Heart left ventricle (tissue), 16 donors: ENCODE measurements around the gene PDZD7. TPM values are rescaled to one million over a fixed set of nuclear protein-coding genes. Genes with fewer than 3 reads are reported as not detected.
A peak's percentile ranks its signal among the peaks of the same experiment; 100 is the strongest.

Source experiments
- ATAC-seq, 4 donors: fragments of 200-7000 bp; cut with Tn5 transposase; one replicate each; pipeline ENCODE4 v1.9.1; 2020 to 2022; ENCODE audit warnings: moderate library complexity in 4 of 4, mild to moderate bottlenecking in 3 of 4, moderate number of reproducible peaks in 1 of 4
- DNase-seq, 5 donors: peaks; one replicate each; pipeline ENCODE4 v3.0.0-alpha.2; 2020
- H3K27ac ChIP-seq, 12 donors: fragments of 200-600 bp; sonication (generic) in 4 of 12; one replicate each; pipeline versions ENCODE4 v1.5.0 to v1.8.0; 2016 to 2022; ENCODE audit warnings: mild to moderate bottlenecking in 2 of 12
- H3K27me3 ChIP-seq, 9 donors: fragments of 200-600 bp; sonication (generic) in 2 of 9; one replicate each; pipeline versions ENCODE4 v1.5.1 to v1.8.0; 2016 to 2022; ENCODE audit warnings: mild to moderate bottlenecking in 3 of 9
- H3K36me3 ChIP-seq, 9 donors: fragments of 200-600 bp; sonication (generic) in 2 of 9; one replicate each; pipeline versions ENCODE4 v1.5.0 to v1.8.0; 2018 to 2022; ENCODE audit warnings: mild to moderate bottlenecking in 2 of 9
- H3K4me1 ChIP-seq, 12 donors: fragments of 200-600 bp; sonication (generic) in 4 of 12; one replicate each; pipeline versions ENCODE4 v1.5.0 to v1.8.0; 2016 to 2022; ENCODE audit warnings: mild to moderate bottlenecking in 3 of 12
- H3K4me3 ChIP-seq, 12 donors: fragments of 200-600 bp; sonication (generic) in 4 of 12; one replicate each; pipeline versions ENCODE4 v1.5.0 to v1.8.0; 2017 to 2022; ENCODE audit warnings: mild to moderate bottlenecking in 9 of 12, moderate library complexity in 4 of 12
- H3K9me3 ChIP-seq, 12 donors: fragments of 200-600 bp; sonication (generic) in 4 of 12; one replicate each; pipeline versions ENCODE4 v1.5.0 to v1.8.0; 2016 to 2022; ENCODE audit warnings: mild to moderate bottlenecking in 1 of 12
- POLR2A ChIP-seq, 2 donors: fragments of 450-650 bp; IDR thresholded peaks; one replicate each; pipeline ENCODE4 v1.6.1; 2017; ENCODE audit warnings: antibody characterized with exemption in 2 of 2, mild to moderate bottlenecking in 2 of 2, moderate library complexity in 2 of 2
- WGBS, 4 donors: extraction: QIAGEN DNeasy Blood & Tissue Kit in 2 of 4; methylation state at CpG; one replicate each; pipeline versions ENCODE4 v1.1.5 to v1.1.7; 2013 to 2018; 5-methylcytosine and 5-hydroxymethylcytosine counted together
- intact Hi-C, 10 donors: fragments of 100-400 bp; cut with DNase I; formaldehyde crosslinking; loops; one replicate each; pipeline versions ENCODE4 v1.11.1 to v1.14.2; 2022
- polyA plus RNA-seq, 2 donors: library from polyadenylated mRNA; stranded (reverse); fragments of 200-250 nt; gene quantifications; one replicate each; pipeline ENCODE4 v1.2.3, GENCODE V29; 2013
- total RNA-seq, 9 donors: library from RNA; depleted of rRNA in 2 of 9; stranded (reverse); fragments of >200 nt in 2 of 9; fragmentation: NEBNext Ultra II Directional in 3 of 9; extraction: Animal tissue kit (Norgen Biotek cat#: 25700) in 3 of 9; gene quantifications; one replicate each; pipeline versions ENCODE4 v1.1.0 to v1.2.4, GENCODE V29; 2016 to 2023
- TF ChIP-seq, protein P1 (sequence below), 12 donors: fragments of 200-600 bp; sonication (generic) in 4 of 12; IDR thresholded peaks; one replicate each; pipeline versions ENCODE4 v1.5.0 to v1.8.0; 2018 to 2022; ENCODE audit warnings: antibody characterized with exemption in 12 of 12, mild to moderate bottlenecking in 5 of 12
- donor health status: ischemic (EF 13 %, LVEDD 7.1; RV severe dilation, severe dysfunction).
- donor health status: healthy with polysubstance abuse.
- donor health status: DM: no; HTN: yes; CAD: no.
- donor health status: DM: no; HTN: no; CAD: no.
- donor health status: ischemic (EF 25% LVEDD 6.9; RV normal size, moderate dysfunction).
- donor health status: ischemic (EF 25% LVEDD 5.7; RV mildly dilated, moderate dysfunction).
- donor health status: healthy.
- donor health status: DM: yes; HTN: yes; CAD: no.
- donor health status: ischemic (EF 35%, LVEDD 5.7; RV mildly dilated, moderate dysfunction).
- donor health status: nonischemic (EF 11% LVEDD 7.7; RV severe dilation, severe dysfunction).
- donor health status: DM: yes; HTN: yes; CAD: no.
- donor health status: PGD.
- donor health status: ischemic (EF 29% LVEDD 5.4; RV normal size, mild dysfunction).
- donor health status: nonischemic (EF 23%, LVEDD 6.1; RV moderate dilation, normal function).

Gene PDZD7
- total and polyA plus RNA-seq, 11 donors, result 0.09 to 0.97 (median 0.30) TPM; not detected in 1

DNA sequence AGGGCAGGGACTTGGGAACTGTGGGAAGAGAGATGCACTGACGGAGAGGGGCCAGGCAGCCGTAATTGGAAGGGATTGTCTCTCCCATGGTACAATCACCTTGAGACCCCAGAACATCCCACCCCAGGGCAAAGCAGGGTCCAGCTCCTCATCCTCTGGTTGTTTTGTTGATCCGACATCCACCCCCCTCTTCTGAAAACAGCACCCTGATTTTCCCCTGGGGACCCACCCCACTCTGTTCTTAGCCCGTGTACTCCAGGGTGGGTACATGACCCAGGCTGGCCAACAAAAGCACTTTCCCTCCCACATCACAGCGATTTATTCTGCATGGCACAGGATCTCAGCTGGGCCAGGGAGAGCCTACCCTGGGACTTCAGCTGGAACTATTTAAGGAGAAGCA lies 14.1 kb downstream of the PDZD7 start:
- intact Hi-C loops, result no loop called here
- Histone ChIP-seq H3K4me3 (no peak overlapping the region), H3K9me3 (no peaks in the 10 kb centered on the region), H3K27ac (no peak overlapping the region), H3K4me1 (peaks cover 0 to 37% (median 23%) of the 10 kb centered on the region in 12 donors), H3K27me3 (peaks cover 0 to 17% (median 3%) of the 10 kb centered on the region in 9 donors), H3K36me3 (no peaks in the 10 kb centered on the region)
- no peak for ATAC-seq
- TF ChIP-seq, protein P1, sequence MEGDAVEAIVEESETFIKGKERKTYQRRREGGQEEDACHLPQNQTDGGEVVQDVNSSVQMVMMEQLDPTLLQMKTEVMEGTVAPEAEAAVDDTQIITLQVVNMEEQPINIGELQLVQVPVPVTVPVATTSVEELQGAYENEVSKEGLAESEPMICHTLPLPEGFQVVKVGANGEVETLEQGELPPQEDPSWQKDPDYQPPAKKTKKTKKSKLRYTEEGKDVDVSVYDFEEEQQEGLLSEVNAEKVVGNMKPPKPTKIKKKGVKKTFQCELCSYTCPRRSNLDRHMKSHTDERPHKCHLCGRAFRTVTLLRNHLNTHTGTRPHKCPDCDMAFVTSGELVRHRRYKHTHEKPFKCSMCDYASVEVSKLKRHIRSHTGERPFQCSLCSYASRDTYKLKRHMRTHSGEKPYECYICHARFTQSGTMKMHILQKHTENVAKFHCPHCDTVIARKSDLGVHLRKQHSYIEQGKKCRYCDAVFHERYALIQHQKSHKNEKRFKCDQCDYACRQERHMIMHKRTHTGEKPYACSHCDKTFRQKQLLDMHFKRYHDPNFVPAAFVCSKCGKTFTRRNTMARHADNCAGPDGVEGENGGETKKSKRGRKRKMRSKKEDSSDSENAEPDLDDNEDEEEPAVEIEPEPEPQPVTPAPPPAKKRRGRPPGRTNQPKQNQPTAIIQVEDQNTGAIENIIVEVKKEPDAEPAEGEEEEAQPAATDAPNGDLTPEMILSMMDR (IDR thresholded peaks at IDR 0.05), result no peak
- no peak for TF ChIP-seq POLR2A (IDR thresholded peaks at IDR 0.05)
- DNase-seq, result no peak
- 58 to 71% (median 63%) methylated on average over 5 of the region's 5 CpGs for WGBS, 4 donors

DNA sequence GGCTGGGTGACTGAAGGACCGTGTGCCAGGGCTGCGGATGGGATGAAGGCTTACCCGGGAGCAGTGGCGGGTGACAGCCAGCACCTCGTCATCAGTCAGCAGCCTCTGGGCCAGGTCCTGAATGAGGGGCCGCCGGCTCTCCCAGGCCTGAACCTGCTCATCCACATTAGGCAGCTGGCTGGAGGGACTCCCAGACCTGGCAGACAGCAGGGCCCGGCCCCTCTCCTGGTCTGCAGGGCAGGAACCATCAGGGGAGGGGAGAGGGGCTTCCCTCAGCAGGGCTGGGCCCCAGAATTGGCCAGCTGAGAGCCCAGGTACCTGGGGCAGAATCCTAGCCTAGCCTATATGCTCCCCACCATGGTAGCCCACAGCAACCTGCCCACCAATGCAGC lies 15.4 kb downstream of the PDZD7 start:
- Histone ChIP-seq H3K9me3 (no peaks in the 10 kb centered on the region), H3K36me3 (no peaks in the 10 kb centered on the region), H3K4me1 (peaks cover 0 to 42% (median 26%) of the 10 kb centered on the region in 12 donors), H3K27ac (no peak overlapping the region), H3K4me3 (no peak overlapping the region), H3K27me3 (peaks cover 0 to 17% (median 3%) of the 10 kb centered on the region in 9 donors)
- ATAC-seq (no peak), DNase-seq (no peak)
- TF ChIP-seq, protein P1 (IDR thresholded peaks at IDR 0.05), result no peak
- TF ChIP-seq POLR2A (IDR thresholded peaks at IDR 0.05), result no peak
- 75 to 84% (median 80%) methylated on average over 2 to 8 of the region's 8 CpGs for WGBS, 4 donors
- intact Hi-C loops, result loop anchor here in 5 of 10 donors (1.0 to 2.0 kb wide), 3 partner anchors 21 to 47 kb away; partner anchors contain the start of gene SEMA4G (in 3 of the 5)

DNA sequence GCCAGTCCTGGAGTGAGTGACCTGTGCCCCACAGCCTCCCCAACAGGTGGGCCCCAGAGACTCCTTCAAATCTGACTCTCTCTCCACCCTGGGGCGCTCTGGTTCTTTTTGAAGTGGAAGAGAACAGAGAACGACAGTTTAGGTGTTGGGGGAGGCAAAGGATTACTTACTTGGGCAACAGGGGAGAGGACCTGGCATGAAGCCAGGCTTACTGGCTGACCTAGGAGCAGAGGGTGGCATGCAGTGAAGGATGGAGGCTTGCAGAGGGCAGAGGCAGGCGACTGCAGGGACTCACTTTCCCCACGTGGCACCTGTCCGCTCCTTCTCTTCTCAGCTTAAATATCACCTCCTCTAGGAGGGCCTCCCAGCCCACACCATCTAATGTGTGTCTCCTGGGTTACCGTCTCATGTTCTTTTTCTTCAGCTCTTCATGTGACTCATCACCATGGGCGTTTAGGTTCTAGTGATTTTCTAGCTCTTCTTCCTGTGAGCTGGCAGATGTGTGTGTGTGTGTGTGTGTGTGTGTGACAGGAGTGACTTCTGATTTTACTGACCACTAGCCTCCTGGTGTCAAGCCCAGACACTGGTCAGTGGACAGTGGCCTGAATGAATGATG lies 15.9 kb downstream of the PDZD7 start:
- Histone ChIP-seq H3K4me1 (peaks cover 0 to 42% (median 26%) of the 10 kb centered on the region in 12 donors), H3K27me3 (peaks cover 0 to 17% (median 3%) of the 10 kb centered on the region in 9 donors), H3K36me3 (no peaks in the 10 kb centered on the region), H3K4me3 (no peak overlapping the region), H3K9me3 (no peaks in the 10 kb centered on the region), H3K27ac (no peak overlapping the region)
- no peak for DNase-seq
- no peak for ATAC-seq
- 45 to 53% (median 50%) methylated on average over 6 to 7 of the region's 7 CpGs for WGBS, 4 donors
- TF ChIP-seq, protein P1 (IDR thresholded peaks at IDR 0.05), result no peak
- no peak for TF ChIP-seq POLR2A (IDR thresholded peaks at IDR 0.05)
- intact Hi-C loops, result loop anchor here in 9 of 10 donors (1.0 to 5.0 kb wide), 7 partner anchors 19 to 453 kb away; partner anchors contain the start of gene SEMA4G (in 3 of the 9)

DNA sequence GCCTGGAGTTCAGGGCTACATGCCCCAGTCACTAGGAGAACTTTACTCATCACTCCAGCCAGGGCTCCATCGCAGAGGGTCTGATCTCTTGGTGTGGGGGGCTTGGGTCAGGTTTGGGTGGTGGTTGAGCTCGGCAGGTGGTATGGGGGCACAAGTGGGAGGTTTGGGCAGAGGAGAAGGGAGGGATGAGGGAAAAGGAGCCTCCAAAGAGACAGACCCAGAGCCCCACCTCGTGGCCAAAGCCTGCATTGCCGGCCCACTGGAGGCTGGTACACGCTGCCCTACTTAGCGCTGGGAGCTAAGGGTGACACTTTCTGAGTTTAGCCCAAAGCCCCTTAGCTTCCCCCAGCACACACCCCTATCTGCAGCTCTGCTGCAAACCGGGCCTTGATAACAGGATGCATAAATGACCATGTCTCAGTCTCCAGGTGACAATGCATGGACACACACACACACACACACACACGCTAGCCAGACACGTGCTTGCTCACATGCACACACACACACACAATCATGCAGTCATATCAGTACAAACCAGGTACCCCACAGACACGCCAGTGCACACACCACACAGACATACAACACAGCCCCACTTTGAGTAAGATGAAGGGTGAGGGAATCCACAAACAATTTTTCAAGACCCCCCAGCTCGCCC lies 16.6 kb downstream of the PDZD7 start:
- H3K27me3 ChIP-seq, result peaks cover 0 to 17% (median 3%) of the 10 kb centered on the region in 9 donors
- intact Hi-C loops, result loop anchor here in 9 of 10 donors (1.0 to 5.0 kb wide), 6 partner anchors 18 to 452 kb away; partner anchors contain the start of gene SEMA4G (in 3 of the 9)
- TF ChIP-seq, protein P1 (IDR thresholded peaks at IDR 0.05), result peak; percentile 78 to 92 (median 88)
- TF ChIP-seq POLR2A (IDR thresholded peaks at IDR 0.05), result no peak
- H3K9me3 ChIP-seq, result no peaks in the 10 kb centered on the region
- H3K4me3 ChIP-seq, result no peak overlapping the region
- H3K27ac ChIP-seq, result no peak overlapping the region
- WGBS, 4 donors, result 18 to 22% (median 21%) methylated on average over 11 of the region's 11 CpGs
- H3K4me1 ChIP-seq, result peaks cover 0 to 42% (median 26%) of the 10 kb centered on the region in 12 donors
- H3K36me3 ChIP-seq, result no peaks in the 10 kb centered on the region
- peak; percentile 40 to 69 (median 65) for ATAC-seq
- peak; percentile 75 to 92 (median 78) for DNase-seq
